Ishikawa (cell line): ENCODE measurements around the gene KPNA2.

Experiments used
- CEBPB ChIP-seq: IDR thresholded peaks from 2 replicates; pipeline ENCODE4 v1.6.1; 2012
- CREB1 ChIP-seq: IDR thresholded peaks from 2 replicates; pipeline ENCODE4 v1.6.1; 2012; ENCODE audit warnings: low read depth
- EGR1 ChIP-seq: IDR thresholded peaks from 2 replicates; pipeline ENCODE4 v1.6.1; 2012
- EP300 ChIP-seq: IDR thresholded peaks from 2 replicates; pipeline ENCODE4 v1.6.1; 2012; ENCODE audit warnings: borderline replicate concordance
- FOXM1 ChIP-seq: IDR thresholded peaks from 2 replicates; pipeline ENCODE4 v1.6.1; 2012; ENCODE audit warnings: low read depth, borderline replicate concordance
- MAX ChIP-seq: IDR thresholded peaks from 2 replicates; pipeline ENCODE4 v1.6.1; 2012
- NFIC ChIP-seq: IDR thresholded peaks from 2 replicates; pipeline ENCODE4 v1.6.1; 2012
- RAD21 ChIP-seq: IDR thresholded peaks from 2 replicates; pipeline ENCODE4 v1.6.1; 2012; ENCODE audit warnings: low read depth
- REST ChIP-seq: IDR thresholded peaks from 2 replicates; pipeline ENCODE4 v1.6.1; 2012; ENCODE audit warnings: low read depth, mild to moderate bottlenecking
- TAF1 ChIP-seq: IDR thresholded peaks from 2 replicates; pipeline ENCODE4 v1.6.1; 2012; ENCODE audit warnings: low read depth, mild to moderate bottlenecking
- TCF12 ChIP-seq: IDR thresholded peaks from 2 replicates; pipeline ENCODE4 v1.6.1; 2012; ENCODE audit warnings: low read depth
- TEAD4 ChIP-seq: IDR thresholded peaks from 2 replicates; pipeline ENCODE4 v1.6.1; 2012
- USF1 ChIP-seq: IDR thresholded peaks from 2 replicates; pipeline ENCODE4 v1.6.1; 2012
- YY1 ChIP-seq: IDR thresholded peaks from 2 replicates; pipeline ENCODE4 v1.6.1; 2012; ENCODE audit warnings: low read depth
- ZBTB7A ChIP-seq: IDR thresholded peaks from 2 replicates; pipeline ENCODE4 v1.6.1; 2012; ENCODE audit warnings: low read depth

Gene KPNA2

GRCh38 chr17:68087851-68088250 lies 52.3 kb downstream of the KPNA2 start:
- TF ChIP-seq MAX (no peak), RAD21 (no peak), CREB1 (no peak), TAF1 (no peak), EP300 (no peak), TEAD4 (no peak), NFIC (no peak), TCF12 (no peak), REST (no peak), EGR1 (no peak), USF1 (no peak)

GRCh38 chr17:68089881-68090280 lies 54.3 kb downstream of the KPNA2 start:
- TF ChIP-seq YY1 = no peak
- peak; percentile 78 for TF ChIP-seq NFIC

DNA sequence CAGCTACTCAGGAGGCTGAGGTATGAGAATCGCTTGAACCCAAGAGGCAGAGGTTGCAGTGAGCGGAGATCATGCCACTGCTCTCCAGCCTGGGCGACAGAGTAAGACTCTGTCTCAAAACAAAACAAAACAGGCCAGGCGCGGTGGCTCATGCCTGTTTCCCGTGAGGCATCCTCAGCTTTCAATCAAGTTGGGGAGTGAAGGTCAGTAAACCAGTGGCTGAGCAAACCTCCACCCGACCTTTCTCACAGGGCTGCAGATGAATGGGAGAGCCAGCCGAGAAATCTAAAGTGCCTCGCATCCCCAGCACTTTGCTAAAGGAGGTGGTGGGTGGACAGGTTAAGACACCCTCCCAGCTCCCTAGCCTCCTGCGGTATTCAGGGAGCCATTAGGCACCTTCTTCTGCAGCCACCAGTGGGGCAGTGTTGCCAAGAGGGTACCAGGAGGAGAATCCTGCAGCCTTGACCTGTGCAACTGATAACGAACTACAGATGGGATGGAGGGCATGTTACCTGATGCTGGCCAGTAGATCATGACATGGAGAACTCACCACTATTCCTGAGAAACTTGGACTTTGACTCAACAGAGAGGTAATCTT lies 59.0 kb downstream of the KPNA2 start:
- no peak for TF ChIP-seq EGR1
- TF ChIP-seq RAD21 = no peak
- no peak for TF ChIP-seq USF1
- no peak for TF ChIP-seq NFIC
- no peak for TF ChIP-seq TEAD4
- no peak for TF ChIP-seq TAF1
- TF ChIP-seq CEBPB = no peak
- no peak for TF ChIP-seq REST
- TF ChIP-seq FOXM1 = no peak
- TF ChIP-seq ZBTB7A = no peak
- TF ChIP-seq MAX = no peak
- no peak for TF ChIP-seq CREB1
- TF ChIP-seq TCF12 = no peak
- no peak for TF ChIP-seq YY1
- TF ChIP-seq EP300 = no peak

GRCh38 chr17:68095205-68095811 lies 59.8 kb downstream of the KPNA2 start:
- TF ChIP-seq YY1 (no peak), RAD21 (no peak), USF1 (no peak)

DNA sequence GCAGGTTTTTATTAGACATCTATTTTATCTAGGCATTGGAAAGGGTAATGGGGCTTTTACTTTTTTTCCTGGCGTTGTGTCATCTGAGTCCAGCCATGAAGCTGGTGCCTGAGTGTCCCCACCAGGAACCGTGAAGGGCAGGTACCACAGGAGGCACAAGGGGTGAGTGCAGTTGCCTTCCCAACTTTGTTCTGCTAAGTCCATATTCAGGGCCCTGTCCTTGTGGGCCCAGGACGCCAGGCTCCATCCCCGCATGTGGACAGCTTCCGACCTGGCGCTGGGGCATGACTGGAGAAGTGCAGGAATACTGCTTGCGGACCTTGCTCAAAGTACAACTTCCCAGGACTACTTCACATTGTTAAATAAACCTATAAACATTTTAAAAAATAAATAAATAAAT lies 60.6 kb downstream of the KPNA2 start:
- no peak for TF ChIP-seq FOXM1
- TF ChIP-seq TCF12 = no peak
- no peak for TF ChIP-seq ZBTB7A
- no peak for TF ChIP-seq TEAD4
- TF ChIP-seq USF1 = no peak
- no peak for TF ChIP-seq NFIC
